IPS-18a (cell line): Measurements from ENCODE around the gene USP36.
"Not testable (repeated sequence)": the region's sequence is repeated elsewhere in the genome, so short reads cannot be mapped to it uniquely, and the experiment has no call there.

ENCODE experiments used
- H3K27ac ChIP-seq: one replicate; pipeline ENCODE4 v1.5.1; 2013; ENCODE audit warnings: low read length
- H3K27me3 ChIP-seq: one replicate; pipeline ENCODE4 v1.6.1; 2013; ENCODE audit warnings: mild to moderate bottlenecking, low read length; ENCODE audit not compliant: control insufficient read depth, insufficient read depth
- H3K36me3 ChIP-seq: one replicate; pipeline ENCODE4 v1.6.1; 2013; ENCODE audit warnings: low read depth, low read length; ENCODE audit not compliant: control insufficient read depth
- H3K4me1 ChIP-seq: one replicate; pipeline ENCODE4 v1.6.1; 2013; ENCODE audit warnings: low read depth, low read length; ENCODE audit not compliant: control insufficient read depth
- H3K4me3 ChIP-seq: one replicate; pipeline ENCODE4 v1.5.1; 2013; ENCODE audit warnings: low read length
- H3K9ac ChIP-seq: one replicate; pipeline ENCODE4 v1.6.1; 2013; ENCODE audit warnings: mild to moderate bottlenecking, low read length, moderate library complexity
- H3K9me3 ChIP-seq: one replicate; pipeline ENCODE4 v1.6.1; 2013; ENCODE audit warnings: low read depth, low read length; ENCODE audit not compliant: control insufficient read depth

Gene USP36

GRCh38 chr17:78867046-78867445, 26.4 kb upstream of the USP36 start:
- H3K9me3 ChIP-seq, H3K4me3 ChIP-seq, H3K27me3 ChIP-seq, H3K4me1 ChIP-seq, H3K9ac ChIP-seq, H3K27ac ChIP-seq, H3K36me3 ChIP-seq: not testable (repeated sequence)

DNA sequence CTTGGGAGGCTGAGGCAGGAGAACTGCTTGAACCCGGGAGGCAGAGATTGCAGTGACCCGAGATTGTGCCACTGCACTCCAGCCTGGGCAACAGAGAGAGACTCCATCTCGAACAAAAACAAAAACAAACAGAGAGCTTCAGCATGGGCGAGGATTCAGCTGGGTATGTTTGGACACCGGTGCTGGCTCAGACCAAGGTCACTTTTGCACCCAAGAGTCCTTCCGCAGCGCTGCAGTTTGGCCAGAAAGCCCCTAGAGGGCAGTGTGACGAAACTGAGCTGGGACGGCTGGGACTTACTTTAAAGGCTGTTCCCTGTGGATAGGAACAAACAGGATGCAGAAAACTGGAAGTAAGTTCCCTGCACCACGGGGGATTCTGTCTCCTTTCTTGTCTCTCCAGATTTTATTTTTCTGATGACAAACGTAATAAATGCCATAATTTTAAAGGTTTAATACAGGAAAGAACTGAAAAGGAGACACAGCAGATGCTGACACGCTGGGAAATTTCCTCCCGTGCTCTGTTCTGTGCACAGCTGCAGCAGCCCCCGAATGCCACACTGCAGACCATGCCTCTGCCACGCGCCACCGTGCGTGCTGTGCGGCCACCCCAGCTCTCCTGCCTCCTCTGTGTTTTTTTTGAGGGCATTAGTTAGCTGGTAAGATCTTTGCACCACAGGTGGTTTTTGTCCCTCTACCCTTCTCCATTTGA, 25.2 kb upstream of the USP36 start:
- Histone ChIP-seq H3K9ac (no peak overlapping the region), H3K4me1 (no peaks in the 10 kb centered on the region), H3K27ac (no peak overlapping the region), H3K36me3 (no peaks in the 10 kb centered on the region), H3K27me3 (no peaks in the 10 kb centered on the region), H3K9me3 (no peaks in the 10 kb centered on the region), H3K4me3 (no peak overlapping the region)

DNA sequence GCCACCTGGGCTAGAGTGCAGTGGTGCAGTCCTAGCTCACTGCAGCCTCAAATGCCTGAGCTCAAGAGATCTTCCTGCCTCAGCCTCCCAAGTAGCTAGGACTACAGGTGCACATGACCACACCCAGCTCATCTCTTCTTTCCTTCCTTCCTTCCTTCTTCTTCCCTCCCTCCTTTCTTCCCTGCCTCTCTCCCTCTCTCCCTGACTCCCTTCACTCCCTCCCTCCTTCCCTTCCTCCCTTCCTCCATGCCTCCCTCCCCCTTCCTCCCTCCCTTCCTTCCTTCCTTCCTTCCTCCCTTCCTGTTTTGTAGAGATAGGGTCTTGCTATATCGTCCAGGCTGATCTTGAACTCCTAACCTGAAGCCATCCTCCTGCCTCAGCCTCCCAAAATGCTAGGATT, 23.5 kb upstream of the USP36 start:
- H3K9ac ChIP-seq: no peak overlapping the region
- H3K9me3 ChIP-seq: no peaks in the 10 kb centered on the region
- no peaks in the 10 kb centered on the region for H3K36me3 ChIP-seq
- no peak overlapping the region for H3K27ac ChIP-seq
- H3K27me3 ChIP-seq: no peaks in the 10 kb centered on the region
- no peaks in the 10 kb centered on the region for H3K4me1 ChIP-seq
- no peak overlapping the region for H3K4me3 ChIP-seq

GRCh38 chr17:78862073-78863023, 21.7 kb upstream of the USP36 start:
- Histone ChIP-seq H3K27me3 (no peaks in the 10 kb centered on the region), H3K4me3 (no peak overlapping the region), H3K9me3 (no peaks in the 10 kb centered on the region), H3K4me1 (no peaks in the 10 kb centered on the region), H3K9ac (no peak overlapping the region), H3K27ac (no peak overlapping the region), H3K36me3 (peaks cover under 1% of the 10 kb centered on the region)

GRCh38 chr17:78861229-78861628, 20.6 kb upstream of the USP36 start:
- H3K4me3 ChIP-seq: no peak overlapping the region
- H3K9ac ChIP-seq: no peak overlapping the region
- peaks cover 4% of the 10 kb centered on the region for H3K36me3 ChIP-seq
- no peak overlapping the region for H3K27ac ChIP-seq
- no peaks in the 10 kb centered on the region for H3K27me3 ChIP-seq
- no peaks in the 10 kb centered on the region for H3K4me1 ChIP-seq
- H3K9me3 ChIP-seq: no peaks in the 10 kb centered on the region

- Histone ChIP-seq H3K27me3 (no peaks in the 10 kb centered on the region), H3K36me3 (peaks cover 11% of the 10 kb centered on the region), H3K4me1 (no peaks in the 10 kb centered on the region), H3K9me3 (no peaks in the 10 kb centered on the region), H3K27ac (no peak overlapping the region), H3K4me3 (no peak overlapping the region), H3K9ac (no peak overlapping the region)
These were observed 18.4 kb upstream of the USP36 start for GRCh38 chr17:78859051-78859450.

GRCh38 chr17:78857266-78857665, 16.7 kb upstream of the USP36 start:
- no peak overlapping the region for H3K4me3 ChIP-seq
- H3K27ac ChIP-seq: no peak overlapping the region
- H3K4me1 ChIP-seq: no peaks in the 10 kb centered on the region
- peaks cover 11% of the 10 kb centered on the region for H3K36me3 ChIP-seq
- no peaks in the 10 kb centered on the region for H3K27me3 ChIP-seq
- H3K9ac ChIP-seq: no peak overlapping the region
- no peaks in the 10 kb centered on the region for H3K9me3 ChIP-seq

DNA sequence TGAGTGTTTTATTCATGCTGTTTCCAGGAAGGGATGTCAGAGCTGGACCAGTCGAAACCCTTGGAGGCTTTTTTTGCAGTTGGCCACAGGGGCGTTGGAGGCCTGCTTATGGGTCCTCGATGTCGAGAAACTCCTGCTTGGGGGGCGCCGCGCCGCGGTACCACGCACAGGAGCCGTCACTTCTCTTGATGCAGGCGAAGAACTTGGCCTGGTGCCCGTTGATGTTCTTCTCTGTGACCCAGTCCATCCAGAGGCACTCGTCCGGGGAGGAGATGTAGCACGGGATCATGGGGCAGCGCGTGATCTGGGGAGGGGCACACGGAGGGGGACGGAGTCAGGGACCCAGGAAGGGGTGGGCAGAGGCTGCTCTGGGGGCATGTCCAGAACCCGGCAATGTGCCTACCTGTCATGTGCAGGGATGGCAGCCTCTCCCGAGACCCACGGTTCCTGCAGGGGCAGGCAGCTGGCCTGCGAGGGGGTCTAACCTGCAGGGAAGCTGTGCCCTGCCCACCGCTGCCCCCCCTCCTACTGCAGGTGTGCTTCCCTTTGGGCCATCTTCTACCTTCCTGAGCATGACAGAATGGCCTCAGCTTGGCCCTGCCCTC, 15.0 kb upstream of the USP36 start:
- H3K4me1 ChIP-seq: no peaks in the 10 kb centered on the region
- H3K9ac ChIP-seq: no peak overlapping the region
- H3K36me3 ChIP-seq: peaks cover 11% of the 10 kb centered on the region
- H3K9me3 ChIP-seq: no peaks in the 10 kb centered on the region
- no peak overlapping the region for H3K4me3 ChIP-seq
- H3K27me3 ChIP-seq: no peaks in the 10 kb centered on the region
- no peak overlapping the region for H3K27ac ChIP-seq

DNA sequence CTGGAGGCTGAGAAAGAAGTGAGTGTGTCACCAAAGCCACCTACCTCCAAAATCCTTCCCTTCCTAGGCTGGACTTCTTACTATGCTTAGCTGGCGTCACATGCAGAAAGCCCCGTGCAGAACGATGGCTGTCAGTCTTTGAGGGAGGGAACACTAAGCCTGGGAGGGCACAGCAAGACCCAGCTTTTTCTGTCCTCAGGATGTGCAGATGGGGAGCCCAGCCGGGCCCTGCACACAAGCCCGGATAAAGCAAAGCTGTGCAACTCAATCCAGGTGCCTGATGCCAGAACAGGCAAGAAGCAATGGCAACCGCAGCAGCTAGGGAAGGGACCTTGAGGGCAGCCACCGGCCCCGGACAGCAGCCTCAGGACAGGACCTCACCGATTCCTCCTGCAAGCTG, 13.9 kb upstream of the USP36 start:
- H3K9me3 ChIP-seq: no peaks in the 10 kb centered on the region
- H3K9ac ChIP-seq: no peak overlapping the region
- H3K27me3 ChIP-seq: no peaks in the 10 kb centered on the region
- peaks cover 11% of the 10 kb centered on the region for H3K36me3 ChIP-seq
- no peaks in the 10 kb centered on the region for H3K4me1 ChIP-seq
- H3K27ac ChIP-seq: no peak overlapping the region
- no peak overlapping the region for H3K4me3 ChIP-seq

- Histone ChIP-seq H3K27ac (no peak overlapping the region), H3K9ac (no peak overlapping the region), H3K36me3 (peaks cover 11% of the 10 kb centered on the region)
These were observed 13.3 kb upstream of the USP36 start for GRCh38 chr17:78853926-78854394.

DNA sequence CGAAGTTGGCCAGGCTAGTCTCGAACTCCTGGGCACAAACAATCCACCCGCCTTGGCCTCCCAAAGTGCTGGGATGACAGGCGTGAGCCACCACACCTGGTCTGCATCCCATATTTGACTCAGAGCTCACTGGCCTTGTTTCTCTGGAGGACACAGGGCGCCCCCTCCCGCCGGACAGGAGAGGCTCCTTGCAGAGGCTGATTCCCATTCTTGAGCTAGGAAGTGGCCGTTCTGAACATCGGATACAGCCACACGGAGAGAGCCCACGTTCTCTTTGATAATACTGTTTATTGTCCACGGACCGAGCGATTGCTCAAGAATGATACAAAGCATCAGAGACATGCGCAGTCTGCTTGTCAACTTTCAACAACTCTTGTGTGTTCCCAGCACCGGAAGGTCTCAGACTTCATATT, 12.1 kb upstream of the USP36 start:
- H3K9ac ChIP-seq: no peak overlapping the region
- no peaks in the 10 kb centered on the region for H3K27me3 ChIP-seq
- H3K4me3 ChIP-seq: no peak overlapping the region
- H3K4me1 ChIP-seq: no peaks in the 10 kb centered on the region
- no peak overlapping the region for H3K27ac ChIP-seq
- peaks cover 11% of the 10 kb centered on the region for H3K36me3 ChIP-seq
- H3K9me3 ChIP-seq: no peaks in the 10 kb centered on the region

More at GRCh38 chr17:78853926-78854394, 13.3 kb upstream of the USP36 start:
- Histone ChIP-seq H3K4me1 (no peaks in the 10 kb centered on the region), H3K27me3 (no peaks in the 10 kb centered on the region), H3K9me3 (no peaks in the 10 kb centered on the region), H3K4me3 (no peak overlapping the region)
